ENCODE measurements around the gene DPP6. TPM values are rescaled to one million over a fixed set of nuclear protein-coding genes. Genes with fewer than 3 reads are reported as not detected.
"Not testable (repeated sequence)": the region's sequence is repeated elsewhere in the genome, so short reads cannot be mapped to it uniquely, and the experiment has no call there.

The DPP6 gene
- total and polyA plus RNA-seq, 2 of the 8 experiments (the other 6 are each of a cell fraction or from before 2014, with no cell fraction given), result 4.7 to 6.8 TPM

- H3K36me3 ChIP-seq (ENCODE audit: control insufficient read depth in 2 of 4, insufficient read depth in 4 of 4, low read length in 3 of 4); H4K8ac ChIP-seq (ENCODE audit: extremely low read depth, insufficient read depth, low read length); H3K23ac ChIP-seq (ENCODE audit: insufficient read length); FAIRE-seq; H2AFZ ChIP-seq (ENCODE audit: low read length); H3K9me3 ChIP-seq (ENCODE audit: insufficient read depth in 2 of 2, low read depth in 1 of 2, low read length in 1 of 2); H3K23me2 ChIP-seq (ENCODE audit: low read depth, low read length); CTCF ChIA-PET (ENCODE audit: partially characterized antibody); DNase-seq (ENCODE audit: low read depth in 1 of 2, low spot score in 2 of 2); H2BK120ac ChIP-seq (replicated peaks; ENCODE audit: low read depth, low read length); H2BK20ac ChIP-seq (ENCODE audit: low read length); H2BK12ac ChIP-seq (ENCODE audit: low read depth, low read length); H3K4me1 ChIP-seq (replicated peaks in 1 of 4; ENCODE audit: control insufficient read depth in 3 of 4, insufficient read depth in 4 of 4, low read length in 3 of 4); H3K27me3 ChIP-seq (replicated peaks in 1 of 4; ENCODE audit: control insufficient read depth in 3 of 4, extremely low read depth in 1 of 4, insufficient read depth in 3 of 4, low read length in 3 of 4); H3K79me1 ChIP-seq (ENCODE audit: low read depth, low read length); H3K14ac ChIP-seq (ENCODE audit: insufficient read length); H4K20me1 ChIP-seq (replicated peaks in 1 of 2; ENCODE audit: control insufficient read depth in 1 of 2, insufficient read depth in 2 of 2, low read length in 2 of 2); H3K4me3 ChIP-seq (ENCODE audit: extremely low read depth in 1 of 4, insufficient read depth in 2 of 4, low read depth in 3 of 4, low read length in 4 of 4); H3K56ac ChIP-seq (replicated peaks; ENCODE audit: insufficient read length, low read depth, low read length); POLR2A ChIA-PET (ENCODE audit: partially characterized antibody); H2AK5ac ChIP-seq (ENCODE audit: low read depth, low read length); H2BK15ac ChIP-seq (ENCODE audit: low read length); H3K27ac ChIP-seq (ENCODE audit: low read depth, low read length); H2BK5ac ChIP-seq (ENCODE audit: low read depth, low read length); H4K5ac ChIP-seq (ENCODE audit: insufficient read length, low read depth, low read length); H3K4ac ChIP-seq (replicated peaks; ENCODE audit: insufficient read length, low read depth, low read length); H4K91ac ChIP-seq (replicated peaks; ENCODE audit: insufficient read length, low read length); H3K18ac ChIP-seq (ENCODE audit: extremely low read depth, low read length); H3K4me2 ChIP-seq (ENCODE audit: insufficient read depth in 1 of 2, low read depth in 2 of 2, low read length in 2 of 2); H3K79me2 ChIP-seq (ENCODE audit: control insufficient read depth in 1 of 2, insufficient read depth in 2 of 2, low read length in 2 of 2); H3K9ac ChIP-seq (replicated peaks in 1 of 4; ENCODE audit: extremely low read depth in 1 of 4, low read depth in 3 of 4, low read length in 3 of 4): not testable (repeated sequence)
- WGBS, 2 experiments (ENCODE audit: extremely low coverage in 1 of 2, insufficient coverage in 1 of 2, insufficient read length in 1 of 2, insufficient replicate concordance in 2 of 2, low coverage in 1 of 2, low lambda C conversion rate in 2 of 2, missing lambda C conversion rate in 1 of 2), result 77% methylated on average over 8 of the region's 11 CpGs; no CpG with 5 or more reads in 1 of the 2 experiments
Observed at GRCh38 chr7:154030476-154031080, 21.6 kb upstream of the DPP6 start.

DNA sequence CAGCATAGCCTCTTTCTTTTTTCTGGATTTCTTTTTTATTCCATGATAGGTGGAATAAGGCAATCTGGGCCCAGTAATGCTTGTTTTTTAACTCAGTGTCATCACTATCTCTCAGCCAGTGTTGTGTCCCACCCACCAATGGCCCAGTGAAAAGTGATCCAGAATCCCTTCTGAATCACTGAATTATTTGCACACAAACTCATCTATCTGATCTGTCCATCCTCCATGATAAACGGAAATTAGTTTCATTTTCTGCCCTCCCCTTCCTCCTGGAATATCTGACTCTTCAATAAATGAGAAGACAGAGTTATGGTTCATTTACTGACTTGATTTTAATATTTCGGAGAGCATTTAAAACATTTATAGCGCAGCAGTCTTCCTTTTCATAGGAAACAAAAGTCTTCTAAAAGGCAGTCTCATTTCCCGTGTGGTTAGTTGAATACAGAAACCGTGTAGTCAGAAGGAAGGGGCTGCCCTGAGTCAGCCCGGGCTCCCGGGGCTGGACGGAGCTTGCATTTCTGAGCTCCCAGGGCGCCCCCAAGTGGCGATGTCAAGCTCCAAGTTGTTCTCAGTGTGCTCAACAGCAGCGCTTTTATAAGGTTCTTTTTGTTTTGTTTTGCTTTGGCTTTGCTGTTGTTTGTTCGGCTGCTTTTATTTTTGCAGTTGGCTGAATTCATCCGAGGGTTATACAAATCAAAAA lies 12.6 kb upstream of the DPP6 start:
- H3K23me2 ChIP-seq (ENCODE audit: low read depth, low read length); H2BK5ac ChIP-seq (ENCODE audit: low read depth, low read length); H4K91ac ChIP-seq (replicated peaks; ENCODE audit: insufficient read length, low read length); H4K20me1 ChIP-seq (replicated peaks in 1 of 2; ENCODE audit: control insufficient read depth in 1 of 2, insufficient read depth in 2 of 2, low read length in 2 of 2); H3K79me1 ChIP-seq (ENCODE audit: low read depth, low read length); H3K79me2 ChIP-seq (ENCODE audit: control insufficient read depth in 1 of 2, insufficient read depth in 2 of 2, low read length in 2 of 2); POLR2A ChIA-PET (ENCODE audit: partially characterized antibody); H2BK20ac ChIP-seq (ENCODE audit: low read length); H3K36me3 ChIP-seq (ENCODE audit: control insufficient read depth in 2 of 4, insufficient read depth in 4 of 4, low read length in 3 of 4); H2BK15ac ChIP-seq (ENCODE audit: low read length); DNase-seq (ENCODE audit: low read depth in 1 of 2, low spot score in 2 of 2); H3K4me3 ChIP-seq (ENCODE audit: extremely low read depth in 1 of 4, insufficient read depth in 2 of 4, low read depth in 3 of 4, low read length in 4 of 4); H3K27me3 ChIP-seq (replicated peaks in 1 of 4; ENCODE audit: control insufficient read depth in 3 of 4, extremely low read depth in 1 of 4, insufficient read depth in 3 of 4, low read length in 3 of 4); H2BK12ac ChIP-seq (ENCODE audit: low read depth, low read length); H4K5ac ChIP-seq (ENCODE audit: insufficient read length, low read depth, low read length); H2BK120ac ChIP-seq (replicated peaks; ENCODE audit: low read depth, low read length); H3K4me1 ChIP-seq (replicated peaks in 1 of 4; ENCODE audit: control insufficient read depth in 3 of 4, insufficient read depth in 4 of 4, low read length in 3 of 4); H3K27ac ChIP-seq (ENCODE audit: low read depth, low read length); H2AFZ ChIP-seq (ENCODE audit: low read length); CTCF ChIA-PET (ENCODE audit: partially characterized antibody); H3K4me2 ChIP-seq (ENCODE audit: insufficient read depth in 1 of 2, low read depth in 2 of 2, low read length in 2 of 2); H3K18ac ChIP-seq (ENCODE audit: extremely low read depth, low read length); H3K4ac ChIP-seq (replicated peaks; ENCODE audit: insufficient read length, low read depth, low read length); H4K8ac ChIP-seq (ENCODE audit: extremely low read depth, insufficient read depth, low read length); H3K56ac ChIP-seq (replicated peaks; ENCODE audit: insufficient read length, low read depth, low read length); H3K14ac ChIP-seq (ENCODE audit: insufficient read length); H3K23ac ChIP-seq (ENCODE audit: insufficient read length); H3K9me3 ChIP-seq (ENCODE audit: insufficient read depth in 2 of 2, low read depth in 1 of 2, low read length in 1 of 2); H3K9ac ChIP-seq (replicated peaks in 1 of 4; ENCODE audit: extremely low read depth in 1 of 4, low read depth in 3 of 4, low read length in 3 of 4); H2AK5ac ChIP-seq (ENCODE audit: low read depth, low read length): not testable (repeated sequence)
- peak; percentile 76 for FAIRE-seq
- WGBS, 2 experiments (ENCODE audit: extremely low coverage in 1 of 2, insufficient coverage in 1 of 2, insufficient read length in 1 of 2, insufficient replicate concordance in 2 of 2, low coverage in 1 of 2, low lambda C conversion rate in 2 of 2, missing lambda C conversion rate in 1 of 2), result 0% methylated on average over 1 of the region's 13 CpGs; no CpG with 5 or more reads in 1 of the 2 experiments
